ENCODE measurements around the gene SIRT7. TPM values are rescaled to one million over a fixed set of nuclear protein-coding genes. Genes with fewer than 3 reads are reported as not detected.

Gene SIRT7
- total RNA-seq, 4 donors from 2014 or later = 7.5 to 22.0 (median 15.5) TPM

- TF ChIP-seq CTCF (IDR thresholded peaks at IDR 0.05; ENCODE audit: low read depth) = no peak
These were observed 4.8 kb upstream of the SIRT7 start for GRCh38 chr17:81922566-81923301.

- no peak for TF ChIP-seq CTCF (IDR thresholded peaks at IDR 0.05; ENCODE audit: low read depth)
These were observed 4.1 kb upstream of the SIRT7 start for GRCh38 chr17:81921996-81922565.

- TF ChIP-seq CTCF (IDR thresholded peaks at IDR 0.05; ENCODE audit: low read depth) = no peak
These were observed 3.5 kb upstream of the SIRT7 start for GRCh38 chr17:81921537-81921862.

- no peak for TF ChIP-seq CTCF (IDR thresholded peaks at IDR 0.05; ENCODE audit: low read depth)
These were observed 2.9 kb upstream of the SIRT7 start for GRCh38 chr17:81920612-81921536.

GRCh38 chr17:81918832-81919545, 1.0 kb upstream of the SIRT7 start:
- TF ChIP-seq CTCF (IDR thresholded peaks at IDR 0.05; ENCODE audit: low read depth) = no peak

GRCh38 chr17:81916234-81917001, 1.6 kb downstream of the SIRT7 start:
- no peak for TF ChIP-seq CTCF (IDR thresholded peaks at IDR 0.05; ENCODE audit: low read depth)
